ENCODE results near the gene DR1. TPM values are rescaled to one million over a fixed set of nuclear protein-coding genes. Genes with fewer than 3 reads are reported as not detected.

Gene DR1
- total RNA-seq, 1 experiment from 2014 or later: 87.3 TPM

- H3K4me2 ChIP-seq (ENCODE audit: insufficient read depth, insufficient read length, low read length): no peak overlapping the region
- no peak overlapping the region for H3K9ac ChIP-seq (ENCODE audit: extremely low read depth, insufficient read length, low read length)
- no peak overlapping the region for H3K56ac ChIP-seq (ENCODE audit: insufficient read length, low read depth, low read length)
- no peak overlapping the region for H2BK12ac ChIP-seq (ENCODE audit: insufficient read length, low read depth, low read length)
- H3K23ac ChIP-seq (ENCODE audit: insufficient read length, low read depth, low read length): no peak overlapping the region
- no peak overlapping the region for H3K14ac ChIP-seq (ENCODE audit: insufficient read depth, low read length)
- H4K20me1 ChIP-seq (ENCODE audit: control insufficient read depth, insufficient read depth, insufficient read length): no peaks in the 10 kb centered on the region
- no peak overlapping the region for H2AFZ ChIP-seq (ENCODE audit: low read length)
- Mint-ChIP-seq H3K27me3 (ENCODE audit: low read depth) (no peaks in the 10 kb centered on the region), H3K27ac (no peak overlapping the region), H3K9me3 (no peaks in the 10 kb centered on the region), H3K4me3 (no peak overlapping the region), H3K4me1 (peaks cover 22 to 26% of the 10 kb centered on the region in 2 experiments), H3K36me3 (ENCODE audit: insufficient read depth in 1 of 3, low read depth in 3 of 3) (peaks cover 8 to 66% (median 66%) of the 10 kb centered on the region in 3 experiments; a peak in 6 of 7 replicates)
- H2BK15ac ChIP-seq (ENCODE audit: low read depth, low read length): no peak overlapping the region
- no peak overlapping the region for H3K4ac ChIP-seq (ENCODE audit: low read depth, low read length)
- H2BK20ac ChIP-seq (ENCODE audit: low read depth, low read length, poor library complexity, severe bottlenecking): no peak overlapping the region
- DNase-seq: no peak
- H4K91ac ChIP-seq (ENCODE audit: insufficient read length, low read depth, low read length): no peak overlapping the region
- TF ChIP-seq CTCF (conservative IDR thresholded peaks at IDR 0.05): no peak
- no peaks in the 10 kb centered on the region for H3K27me3 ChIP-seq (ENCODE audit: insufficient read depth, low read length)
- H3K4me1 ChIP-seq (ENCODE audit: insufficient read depth, low read length): no peaks in the 10 kb centered on the region
- H3K9me3 ChIP-seq (ENCODE audit: control insufficient read depth, low read depth, low read length): no peaks in the 10 kb centered on the region
- H3K18ac ChIP-seq (ENCODE audit: insufficient read length, low read depth, low read length): no peak overlapping the region
- peaks cover 4% of the 10 kb centered on the region; the same call in 1 of the 2 replicates for H3K79me2 ChIP-seq (ENCODE audit: insufficient read depth, low read length)
- no peaks in the 10 kb centered on the region for H3K23me2 ChIP-seq (ENCODE audit: insufficient read length, low read depth, low read length, poor library complexity, severe bottlenecking)
- H2AK5ac ChIP-seq (ENCODE audit: insufficient read length, low read length): no peak overlapping the region
- H4K5ac ChIP-seq (ENCODE audit: insufficient read length, low read depth, low read length): no peak overlapping the region
- WGBS (ENCODE audit: extremely low coverage, insufficient read length, low lambda C conversion rate): no CpG with 5 or more reads among the region's 3 CpGs
- H2BK5ac ChIP-seq (ENCODE audit: insufficient read length, low read length): no peak overlapping the region
- H4K8ac ChIP-seq (replicated peaks; ENCODE audit: insufficient read length, low read depth, low read length): no peak overlapping the region
- no peak overlapping the region for H2BK120ac ChIP-seq (ENCODE audit: low read depth, low read length, poor library complexity, severe bottlenecking)
- no peak overlapping the region for H3K27ac ChIP-seq (ENCODE audit: insufficient read length, low read depth, low read length)
- H3T11ph ChIP-seq (ENCODE audit: low read length): no peak overlapping the region
- H3K79me1 ChIP-seq (ENCODE audit: insufficient read depth, low read depth, low read length, poor library complexity, severe bottlenecking): no peaks in the 10 kb centered on the region
Measured at GRCh38 chr1:93362237-93362636, 16.5 kb downstream of the DR1 start.

Measured in H9 (cell line).